H1 (cell line): Measurements from ENCODE around the gene CBFA2T2. TPM values are rescaled to one million over a fixed set of nuclear protein-coding genes. Genes with fewer than 3 reads are reported as not detected.

Experiments
- CTCF ChIA-PET: fragments of 300-600 bp; sonication (Branson Sonifier 250); formaldehyde crosslinking; loops from one replicate; lab custom pipeline; 2021; ENCODE audit not compliant: partially characterized antibody; lab: Charles Lee
- POLR2A ChIA-PET: fragments of 300-600 bp; sonication (Branson Sonifier 250); formaldehyde crosslinking; loops from one replicate; lab custom pipeline; 2021; ENCODE audit warnings: inconsistent platforms; ENCODE audit not compliant: partially characterized antibody; lab: Charles Lee
- DNase-seq, 2 experiments: peaks; one replicate each; pipeline versions ENCODE4 v3.0.0 to v3.0.0-alpha.2; 2010 to 2022; ENCODE audit warnings: low spot score in 2 of 2, low read depth in 1 of 2, mixed read lengths in 1 of 2
- FAIRE-seq: peaks from 2 replicates; lab custom pipeline; 2011; peaks lifted over from hg19 to GRCh38; lab: Jason Lieb, UNC
- H2AFZ ChIP-seq: 2 replicates; pipeline ENCODE4 v1.8.1; 2012; ENCODE audit warnings: low read length, inconsistent platforms
- H2AK5ac ChIP-seq: 2 replicates; pipeline ENCODE4 v1.6.1; 2013; ENCODE audit warnings: low read depth, low read length
- H2BK120ac ChIP-seq: replicated peaks from 2 replicates; pipeline ENCODE3; 2013; ENCODE audit warnings: low read depth, low read length, inconsistent platforms
- H2BK12ac ChIP-seq: 2 replicates; pipeline ENCODE4 v1.6.1; 2013; ENCODE audit warnings: low read depth, low read length
- H2BK15ac ChIP-seq: 2 replicates; pipeline ENCODE4 v1.6.1; 2013; ENCODE audit warnings: low read length
- H2BK20ac ChIP-seq: 2 replicates; pipeline ENCODE4 v1.6.1; 2013; ENCODE audit warnings: low read length
- H2BK5ac ChIP-seq: 2 replicates; pipeline ENCODE4 v1.6.1; 2013; ENCODE audit warnings: low read depth, low read length
- H3K14ac ChIP-seq: 2 replicates; pipeline ENCODE4 v1.6.1; 2013; ENCODE audit warnings: inconsistent platforms; ENCODE audit not compliant: insufficient read length
- H3K18ac ChIP-seq: 2 replicates; pipeline ENCODE4 v1.6.1; 2013; ENCODE audit warnings: low read length; ENCODE audit errors: extremely low read depth
- H3K23ac ChIP-seq: 2 replicates; pipeline ENCODE4 v1.6.1; 2013; ENCODE audit warnings: inconsistent platforms; ENCODE audit not compliant: insufficient read length
- H3K23me2 ChIP-seq: 2 replicates; pipeline ENCODE4 v1.6.1; 2013; ENCODE audit warnings: low read depth, low read length
- H3K27ac ChIP-seq: 2 replicates; pipeline ENCODE4 v1.6.1; 2011; ENCODE audit warnings: low read depth, low read length, inconsistent platforms
- H3K27me3 ChIP-seq, 4 experiments: replicated peaks in 1 of 4; 1 replicate in 1 of 4; 2 replicates in 3 of 4; pipeline versions ENCODE4 v1.6.1 to v1.8.1; 2011 to 2013; ENCODE audit warnings: low read length in 3 of 4, mild to moderate bottlenecking in 3 of 4, inconsistent platforms in 2 of 4, mixed read lengths in 2 of 4, moderate library complexity in 1 of 4; ENCODE audit not compliant: control insufficient read depth in 3 of 4, insufficient read depth in 3 of 4; ENCODE audit errors: extremely low read depth in 1 of 4
- H3K36me3 ChIP-seq, 4 experiments: 2 replicates each; pipeline versions ENCODE4 v1.6.1 to v1.8.1; 2011 to 2013; ENCODE audit warnings: mild to moderate bottlenecking in 4 of 4, low read length in 3 of 4, moderate library complexity in 2 of 4, control low read depth in 1 of 4, inconsistent platforms in 1 of 4; ENCODE audit not compliant: insufficient read depth in 4 of 4, control insufficient read depth in 2 of 4
- H3K4ac ChIP-seq: replicated peaks from 2 replicates; pipeline ENCODE3; 2013; ENCODE audit warnings: low read length, low read depth, mixed read lengths, inconsistent platforms; ENCODE audit not compliant: insufficient read length
- H3K4me1 ChIP-seq, 4 experiments: replicated peaks in 1 of 4; 1 replicate in 1 of 4; 2 replicates in 3 of 4; pipeline versions ENCODE4 v1.6.1 to v1.8.1; 2011 to 2013; ENCODE audit warnings: low read length in 3 of 4, inconsistent platforms in 2 of 4, mixed read lengths in 1 of 4; ENCODE audit not compliant: insufficient read depth in 4 of 4, control insufficient read depth in 3 of 4
- H3K4me2 ChIP-seq, 2 experiments: 2 replicates each; pipeline versions ENCODE4 v1.6.1 to v1.8.1; 2011 to 2013; ENCODE audit warnings: low read depth in 2 of 2, low read length in 2 of 2, control low read depth in 1 of 2, inconsistent platforms in 1 of 2, mild to moderate bottlenecking in 1 of 2; ENCODE audit not compliant: insufficient read depth in 1 of 2
- H3K4me3 ChIP-seq, 4 experiments: fragments of 200-600, 300-600 bp in 1 of 4; sonication (generic), shearing (Covaris generic), sonication (Bioruptor Twin) in 1 of 4; 2 replicates each; pipeline versions ENCODE4 v1.5.1 to v1.8.1; 2011 to 2016; ENCODE audit warnings: low read length in 4 of 4, low read depth in 3 of 4, control low read depth in 2 of 4, inconsistent platforms in 2 of 4, mild to moderate bottlenecking in 2 of 4, mixed read lengths in 1 of 4, moderate library complexity in 1 of 4; ENCODE audit not compliant: insufficient read depth in 2 of 4; ENCODE audit errors: extremely low read depth in 1 of 4
- H3K56ac ChIP-seq: replicated peaks from 2 replicates; pipeline ENCODE3; 2013; ENCODE audit warnings: low read depth, mild to moderate bottlenecking, mixed read lengths, low read length, inconsistent platforms; ENCODE audit not compliant: insufficient read length
- H3K79me1 ChIP-seq: 2 replicates; pipeline ENCODE4 v1.6.1; 2013; ENCODE audit warnings: low read depth, low read length, control low read depth
- H3K79me2 ChIP-seq, 2 experiments: 2 replicates each; pipeline versions ENCODE4 v1.6.1 to v1.8.1; 2012 to 2013; ENCODE audit warnings: low read length in 2 of 2, mild to moderate bottlenecking in 2 of 2, inconsistent platforms in 1 of 2; ENCODE audit not compliant: insufficient read depth in 2 of 2, control insufficient read depth in 1 of 2
- H3K9ac ChIP-seq, 4 experiments: replicated peaks in 1 of 4; 1 replicate in 1 of 4; 2 replicates in 3 of 4; pipeline versions ENCODE4 v1.6.1 to v1.8.1; 2011 to 2013; ENCODE audit warnings: low read depth in 3 of 4, low read length in 3 of 4, control low read depth in 2 of 4, mild to moderate bottlenecking in 2 of 4, moderate library complexity in 2 of 4, inconsistent platforms in 1 of 4; ENCODE audit errors: extremely low read depth in 1 of 4
- H3K9me3 ChIP-seq, 2 experiments: 2 replicates each; pipeline versions ENCODE4 v1.6.1 to v1.8.1; 2012 to 2013; ENCODE audit warnings: mild to moderate bottlenecking in 2 of 2, moderate library complexity in 2 of 2, control low read depth in 1 of 2, inconsistent platforms in 1 of 2, low read depth in 1 of 2, low read length in 1 of 2, mixed read lengths in 1 of 2; ENCODE audit not compliant: insufficient read depth in 2 of 2
- H4K20me1 ChIP-seq, 2 experiments: replicated peaks in 1 of 2; 2 replicates each; pipeline versions ENCODE3 to v1.8.1; 2011 to 2013; ENCODE audit warnings: inconsistent platforms in 2 of 2, low read length in 2 of 2, mild to moderate bottlenecking in 1 of 2; ENCODE audit not compliant: insufficient read depth in 2 of 2, control insufficient read depth in 1 of 2
- H4K5ac ChIP-seq: 2 replicates; pipeline ENCODE4 v1.6.1; 2013; ENCODE audit warnings: low read length, low read depth, mixed read lengths, inconsistent platforms; ENCODE audit not compliant: insufficient read length
- H4K8ac ChIP-seq: 2 replicates; pipeline ENCODE4 v1.8.0; 2013; ENCODE audit warnings: mild to moderate bottlenecking, moderate library complexity, low read length, inconsistent platforms; ENCODE audit not compliant: insufficient read depth; ENCODE audit errors: extremely low read depth
- H4K91ac ChIP-seq: replicated peaks from 2 replicates; pipeline ENCODE3; 2013; ENCODE audit warnings: low read length, mixed read lengths, inconsistent platforms; ENCODE audit not compliant: insufficient read length
- GTF2F1 ChIP-seq: IDR thresholded peaks from 2 replicates; pipeline ENCODE4 v1.6.1; 2012; ENCODE audit warnings: low read depth, low read length, improper control_type of control experiment, borderline replicate concordance
- KDM1A ChIP-seq: fragments of 200-600, 300-600 bp; sonication (generic); IDR thresholded peaks from 2 replicates; pipeline ENCODE4 v1.7.1; 2016; ENCODE audit warnings: mild to moderate bottlenecking, low read length, borderline replicate concordance
- POLR2AphosphoS5 ChIP-seq: IDR thresholded peaks from 2 replicates; pipeline ENCODE4 v1.6.1; 2011; ENCODE audit warnings: low read depth, low read length
- SP2 ChIP-seq: IDR thresholded peaks from 2 replicates; pipeline ENCODE4 v1.6.1; 2012; ENCODE audit warnings: mild to moderate bottlenecking, low read length, inconsistent platforms
- WGBS, 2 experiments: shearing (Covaris generic) in 1 of 2; methylation state at CpG; one replicate each; pipeline versions ENCODE4 v1.1.6 to v1.1.7; 2013 to 2015; ENCODE audit warnings: low lambda C conversion rate in 2 of 2, mixed read lengths in 2 of 2, inconsistent platforms in 1 of 2, low coverage in 1 of 2, missing lambda C conversion rate in 1 of 2; ENCODE audit not compliant: insufficient replicate concordance in 2 of 2, insufficient coverage in 1 of 2, insufficient read length in 1 of 2; ENCODE audit errors: extremely low coverage in 1 of 2, missing lambda C conversion rate in 1 of 2; 5-methylcytosine and 5-hydroxymethylcytosine counted together
- polyA plus RNA-seq, 7 experiments: library from polyadenylated mRNA; depleted of rRNA in 3 of 7; stranded (reverse) in 5 of 7; unstranded in 2 of 7; fragments of >200 nt in 5 of 7; fragments of 200-250 nt in 2 of 7; gene quantifications; 1 replicate in 5 of 7; 2 replicates in 1 of 7; 4 replicates in 1 of 7; pipeline versions ENCODE4 v1.2.1 to v1.2.3, GENCODE V29; 2011 to 2013; ENCODE audit warnings: missing spikeins in 2 of 7, mixed read lengths in 2 of 7
- total RNA-seq: library from RNA; stranded (reverse); fragmentation: NEBNext Ultra II Directional; extraction: Animal tissue kit (Norgen Biotek cat#: 25700); gene quantifications from 2 replicates; pipeline ENCODE4 v1.2.1, GENCODE V29; 2021
- TF ChIP-seq, protein P1 (sequence below): IDR thresholded peaks from 2 replicates; pipeline ENCODE4 v1.6.1; 2011; ENCODE audit warnings: low read depth, mild to moderate bottlenecking, low read length; ENCODE audit not compliant: insufficient read depth

The CBFA2T2 gene
- total and polyA plus RNA-seq, 2 of the 8 experiments (the other 6 are each of a cell fraction or from before 2014, with no cell fraction given), result 11.6 to 12.9 TPM

DNA sequence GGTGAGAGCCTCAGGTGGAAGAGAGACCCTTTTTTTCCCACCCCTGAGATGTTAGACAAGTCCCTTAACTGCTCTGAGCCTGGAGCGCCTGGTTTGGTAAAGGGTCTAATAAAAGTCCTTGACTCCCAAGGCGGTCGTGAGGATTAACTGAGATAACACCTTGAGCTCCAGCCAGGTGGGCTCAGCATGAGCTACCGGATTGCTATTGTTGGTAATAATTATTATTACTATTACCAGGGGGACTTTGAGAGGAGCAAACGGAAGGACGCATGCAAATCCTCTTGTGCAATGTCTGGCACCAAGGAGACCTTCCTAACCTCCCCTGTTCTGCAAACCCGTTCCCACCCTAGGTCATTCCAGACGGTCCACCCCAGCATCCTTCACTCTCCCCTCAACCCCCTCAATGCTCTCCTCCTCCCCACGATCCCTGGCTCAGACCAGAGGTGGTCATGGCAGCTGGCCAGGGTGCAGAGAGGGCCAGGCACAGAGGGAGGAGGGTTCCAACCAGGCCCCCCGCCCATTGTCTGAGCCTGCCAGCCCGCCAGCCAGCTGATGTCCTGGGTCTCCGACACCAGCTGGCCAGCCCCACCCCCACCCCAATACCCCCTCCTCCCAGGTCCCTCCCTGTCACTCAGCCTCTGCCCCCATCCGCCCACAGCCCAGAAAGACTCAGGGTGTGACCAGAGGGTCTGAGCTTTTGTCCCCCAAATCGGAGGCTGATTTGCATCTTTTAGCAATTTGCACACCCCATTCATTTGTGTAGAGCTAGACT, 14.3 kb upstream of the CBFA2T2 start:
- Histone ChIP-seq H3K79me2 (no peaks in the 10 kb centered on the region), H3K23ac (no peak overlapping the region), H2BK15ac (no peak overlapping the region), H3K9ac (no peak overlapping the region), H3K27me3 (no peaks in the 10 kb centered on the region), H4K20me1 (no peaks in the 10 kb centered on the region), H3K27ac (no peak overlapping the region), H2BK20ac (no peak overlapping the region), H3K18ac (no peak overlapping the region), H4K5ac (no peak overlapping the region), H2BK5ac (no peak overlapping the region; the same call in 1 of the 2 replicates), H3K79me1 (no peaks in the 10 kb centered on the region), H3K4me1 (peaks cover 3 to 18% (median 10%) of the 10 kb centered on the region in 4 experiments), H2BK12ac (no peak overlapping the region), H2AK5ac (no peak overlapping the region), H3K4me3 (no peak overlapping the region)
- DNase-seq (no peak), FAIRE-seq (no peak)
- WGBS, 2 experiments, result 80% methylated on average over 11 of the region's 14 CpGs; no CpG with 5 or more reads in 1 of the 2 experiments
- ChIA-PET CTCF (interaction anchor here (1.1 kb wide), 1 partner anchor 25 kb away, joined by 3 read pairs; no protein-coding TSS in a partner anchor), POLR2A (interaction anchor here (1.8 kb wide), 1 partner anchor 14 kb away, joined by 6 read pairs; the partner anchor contains the start of gene CBFA2T2)
- TF ChIP-seq POLR2AphosphoS5, result no peak
- no peak for TF ChIP-seq GTF2F1
- no peak for TF ChIP-seq KDM1A
- no peak for TF ChIP-seq SP2
- TF ChIP-seq, protein P1, sequence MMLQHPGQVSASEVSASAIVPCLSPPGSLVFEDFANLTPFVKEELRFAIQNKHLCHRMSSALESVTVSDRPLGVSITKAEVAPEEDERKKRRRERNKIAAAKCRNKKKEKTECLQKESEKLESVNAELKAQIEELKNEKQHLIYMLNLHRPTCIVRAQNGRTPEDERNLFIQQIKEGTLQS, result no peak
- TF ChIP-seq, all 59 proteins: peak for 0
- Histone ChIP-seq H3K23me2 (no peaks in the 10 kb centered on the region), H3K36me3 (no peaks in the 10 kb centered on the region), H4K8ac (no peak overlapping the region), H3K4ac (no peak overlapping the region), H4K91ac (no peak overlapping the region), H2AFZ (no peak overlapping the region), H2BK120ac (no peak overlapping the region), H3K14ac (no peak overlapping the region), H3K56ac (no peak overlapping the region), H3K9me3 (no peaks in the 10 kb centered on the region), H3K4me2 (0 out of 4 replicates have a peak overlapping the region, but pooled peaks of 1 of the 2 experiments have one; percentile 11)
